Stimulated activated naive CD4-positive, alpha-beta T cell (primary cell): ENCODE measurements around the gene OCEL1.
"Not testable (repeated sequence)": the region's sequence is repeated elsewhere in the genome, so short reads cannot be mapped to it uniquely, and the experiment has no call there.

Source experiments
- DNase-seq, 6 experiments: peaks; one replicate each; lab custom pipeline; 2025; lab: John Stamatoyannopoulos, UW

Gene OCEL1

DNA sequence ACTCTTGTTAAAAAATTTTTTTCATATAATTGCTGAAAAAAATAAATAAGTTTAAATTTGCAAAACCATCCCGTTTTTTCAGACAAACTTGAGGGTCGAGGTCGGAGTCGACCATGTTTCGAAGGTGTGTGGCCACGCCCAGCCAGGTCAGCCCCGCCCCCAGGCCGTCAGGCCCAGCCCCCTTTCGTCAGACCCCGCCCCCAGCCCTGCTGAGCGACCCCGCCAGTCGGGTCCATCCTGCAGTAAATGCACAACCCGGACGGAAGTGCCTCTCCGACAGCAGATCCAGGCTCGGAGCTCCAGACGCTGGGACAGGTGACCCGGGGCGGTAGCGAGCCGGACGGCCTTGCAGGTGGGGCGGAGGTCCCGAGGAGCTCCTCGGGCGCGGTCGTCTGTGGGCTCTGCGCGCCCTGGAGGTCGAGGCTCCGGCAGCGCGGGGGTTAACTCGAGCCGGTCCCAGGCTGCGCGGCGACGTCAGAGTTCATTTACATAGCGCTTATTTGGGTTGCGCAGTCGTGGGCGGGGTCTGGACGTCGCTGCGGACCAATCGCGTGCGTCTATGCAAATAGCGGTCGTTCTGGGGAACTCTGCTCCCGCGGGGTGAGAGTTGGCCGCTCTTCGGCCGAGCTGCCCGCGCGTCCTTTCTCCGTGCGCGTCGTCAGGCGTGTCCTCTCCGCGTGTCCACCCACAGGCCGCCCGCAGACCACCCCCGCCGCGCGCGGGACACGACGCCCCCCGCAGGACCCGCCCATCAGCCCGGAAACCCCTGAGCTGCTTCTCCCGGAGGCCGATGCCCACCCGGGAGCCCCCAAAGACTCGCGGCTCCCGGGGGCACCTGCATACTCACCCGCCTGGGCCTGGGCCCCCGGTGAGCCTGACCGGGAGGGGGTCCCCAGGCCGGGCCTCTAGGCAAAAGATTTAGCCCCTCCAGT is at the start of gene OCEL1:
TSS of gene OCEL1 (plus strand) at position 225 of the 932 bp plus-strand sequence. CDS start at position 247, 22 bp downstream.
- peak; percentile 94 to 100 (median 98) for DNase-seq

- DNase-seq, result no peak
Measured at GRCh38 chr19:17178291-17178690, 47.7 kb upstream of the OCEL1 start.

- DNase-seq, result no peak
Measured at GRCh38 chr19:17180997-17181702, 44.9 kb upstream of the OCEL1 start.

DNA sequence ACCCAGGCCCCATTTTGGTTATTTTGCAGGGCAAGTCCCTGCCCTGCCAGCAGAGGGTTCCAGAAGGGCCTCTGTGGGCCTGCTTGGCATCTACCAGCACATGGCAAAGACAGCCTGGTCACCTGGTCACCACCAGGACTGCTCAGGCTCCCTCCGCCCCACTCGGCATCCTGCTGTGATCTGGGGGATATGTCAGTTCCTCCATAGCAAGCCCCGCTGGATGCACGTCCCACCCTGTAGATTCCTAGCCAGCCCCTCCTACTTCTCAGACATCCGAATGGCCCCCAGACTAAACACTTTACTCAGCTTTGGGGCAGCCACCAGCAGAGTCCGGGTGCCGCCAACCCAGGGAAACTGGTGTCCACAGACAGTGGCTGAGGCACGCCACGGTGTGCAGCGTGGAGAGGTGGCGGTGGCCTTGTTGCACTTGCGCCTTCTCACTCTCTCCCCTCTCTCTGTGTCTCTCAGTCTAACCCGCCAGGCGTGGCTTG is 42.7 kb upstream of the OCEL1 start:
- DNase-seq, result peak in 3 of 6 experiments; percentile 9 to 44 (median 22)

- peak in 5 of 6 experiments; percentile 3 to 61 (median 44) for DNase-seq
Measured at GRCh38 chr19:17183858-17184321, 42.1 kb upstream of the OCEL1 start.

- peak in 5 of 6 experiments; percentile 6 to 54 (median 37) for DNase-seq
Measured at GRCh38 chr19:17184371-17184841, 41.6 kb upstream of the OCEL1 start.

GRCh38 chr19:17185590-17185989 is 40.4 kb upstream of the OCEL1 start:
- no peak for DNase-seq

DNA sequence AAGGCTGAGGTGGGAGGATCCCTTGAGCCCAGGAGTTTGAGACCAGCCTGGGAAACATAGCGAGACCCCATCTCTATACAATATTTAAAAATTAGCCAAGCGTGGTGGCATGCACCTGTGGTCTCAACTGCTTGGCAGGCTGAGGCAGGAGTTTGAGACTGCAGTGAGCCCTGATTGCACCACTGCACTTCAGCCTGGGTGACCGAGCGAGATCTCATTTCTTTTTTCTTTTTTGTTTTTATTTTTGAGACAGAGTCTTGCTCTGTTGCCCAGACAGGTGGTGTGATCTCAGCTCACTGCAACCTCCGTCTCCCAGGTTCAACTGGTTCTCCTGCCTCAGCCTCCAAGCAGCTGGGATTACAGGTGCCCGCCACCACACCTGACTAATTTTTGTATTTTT is 34.3 kb upstream of the OCEL1 start:
- DNase-seq, result not testable (repeated sequence)

- DNase-seq, result no peak
Measured at GRCh38 chr19:17192751-17193150, 33.3 kb upstream of the OCEL1 start.

GRCh38 chr19:17194608-17195007 is 31.4 kb upstream of the OCEL1 start:
- DNase-seq, result no peak

DNA sequence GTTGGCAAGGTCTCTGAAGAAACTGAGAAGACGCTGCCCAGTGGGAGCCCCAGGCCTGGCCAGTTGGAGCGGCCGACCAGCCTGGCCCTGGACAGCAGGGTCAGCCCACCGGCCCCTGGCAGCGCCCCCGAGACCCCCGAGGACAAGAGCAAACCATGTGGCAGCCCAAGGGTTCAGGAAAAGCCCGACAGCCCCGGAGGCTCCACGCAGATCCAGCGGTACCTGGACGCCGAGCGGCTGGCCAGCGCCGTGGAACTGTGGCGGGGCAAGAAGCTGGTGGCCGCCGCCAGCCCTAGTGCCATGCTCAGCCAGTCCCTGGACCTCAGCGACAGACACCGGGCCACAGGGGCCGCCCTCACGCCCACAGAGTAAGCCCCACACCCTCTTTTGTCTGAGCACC is 30.9 kb upstream of the OCEL1 start:
- no peak for DNase-seq

GRCh38 chr19:17196610-17197009 is 29.4 kb upstream of the OCEL1 start:
- no peak for DNase-seq

- no peak for DNase-seq
Measured at GRCh38 chr19:17197666-17198065, 28.4 kb upstream of the OCEL1 start.

DNA sequence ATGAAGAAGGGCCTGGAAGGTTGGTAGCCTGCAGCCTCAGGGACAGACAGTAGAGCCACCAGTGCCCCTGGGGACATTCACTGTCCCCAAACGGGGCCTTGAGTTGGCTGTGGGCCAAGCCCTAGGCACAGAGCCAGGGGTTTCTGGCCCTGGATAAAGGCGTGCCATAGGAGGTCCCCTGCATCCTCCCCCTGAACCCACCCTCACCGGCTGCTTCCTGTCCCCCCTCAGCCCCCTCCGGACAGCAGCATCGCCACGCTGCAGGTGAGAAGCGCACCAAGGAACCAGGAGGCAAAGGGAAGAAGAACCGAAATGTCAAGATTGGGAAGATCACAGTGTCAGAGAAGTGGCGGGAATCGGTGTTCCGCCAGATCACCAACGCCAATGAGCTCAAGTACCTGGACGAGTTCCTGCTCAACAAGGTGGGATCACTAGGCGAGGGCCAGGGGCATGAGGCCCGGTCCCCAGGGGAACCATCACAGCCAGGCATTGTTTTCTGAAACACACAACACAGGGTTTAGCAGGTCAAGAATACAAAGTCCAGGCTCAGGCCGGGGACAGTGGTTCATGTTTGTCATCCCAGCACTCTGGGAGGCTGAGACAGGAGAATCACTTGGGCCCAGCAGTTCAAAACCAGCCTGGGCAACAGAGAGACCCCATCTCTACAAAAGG is 25.5 kb upstream of the OCEL1 start:
- DNase-seq, result no peak

DNA sequence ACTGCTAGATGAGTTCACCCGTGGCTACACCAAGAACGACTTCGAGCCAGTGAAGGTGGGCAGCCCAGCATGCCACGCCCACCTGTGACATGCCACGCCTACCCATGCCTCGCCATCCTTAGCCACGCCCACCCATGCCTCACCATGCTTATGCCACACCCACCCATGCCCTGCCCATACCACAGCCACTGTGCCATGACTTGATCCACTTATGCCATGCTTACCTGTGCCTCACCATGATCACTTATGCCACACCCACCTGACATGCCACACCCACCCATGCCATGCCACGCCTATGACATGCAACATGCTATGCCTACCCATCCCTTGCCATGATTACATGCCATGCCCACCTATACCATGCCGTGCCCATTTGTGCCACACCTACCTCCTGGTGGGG is 23.8 kb upstream of the OCEL1 start:
- no peak for DNase-seq

DNA sequence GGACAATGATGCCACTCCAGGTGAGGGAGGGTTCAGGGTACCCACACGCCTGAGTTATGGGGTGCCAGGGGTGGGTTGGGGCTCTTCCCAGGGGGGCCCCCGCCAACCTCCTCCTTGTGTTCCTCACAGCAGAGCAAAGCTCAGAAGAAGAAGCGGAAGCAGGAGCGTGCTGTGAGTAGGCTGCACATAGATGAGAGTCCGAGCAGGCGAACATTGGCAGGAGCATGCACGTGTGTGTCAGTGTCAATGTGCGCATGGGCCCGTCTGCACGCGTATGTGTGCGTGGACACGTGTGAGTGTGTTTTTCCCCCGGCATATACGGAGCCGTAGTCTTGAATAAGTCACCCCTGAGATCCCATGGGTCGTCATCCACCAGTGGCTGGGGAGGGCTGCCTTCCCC is 23.3 kb upstream of the OCEL1 start:
- no peak for DNase-seq

- DNase-seq, result peak; percentile 19 to 66 (median 59)
Measured at GRCh38 chr19:17205237-17206140, 20.5 kb upstream of the OCEL1 start.

GRCh38 chr19:17206736-17207581 is 19.1 kb upstream of the OCEL1 start:
- DNase-seq, result no peak

DNA sequence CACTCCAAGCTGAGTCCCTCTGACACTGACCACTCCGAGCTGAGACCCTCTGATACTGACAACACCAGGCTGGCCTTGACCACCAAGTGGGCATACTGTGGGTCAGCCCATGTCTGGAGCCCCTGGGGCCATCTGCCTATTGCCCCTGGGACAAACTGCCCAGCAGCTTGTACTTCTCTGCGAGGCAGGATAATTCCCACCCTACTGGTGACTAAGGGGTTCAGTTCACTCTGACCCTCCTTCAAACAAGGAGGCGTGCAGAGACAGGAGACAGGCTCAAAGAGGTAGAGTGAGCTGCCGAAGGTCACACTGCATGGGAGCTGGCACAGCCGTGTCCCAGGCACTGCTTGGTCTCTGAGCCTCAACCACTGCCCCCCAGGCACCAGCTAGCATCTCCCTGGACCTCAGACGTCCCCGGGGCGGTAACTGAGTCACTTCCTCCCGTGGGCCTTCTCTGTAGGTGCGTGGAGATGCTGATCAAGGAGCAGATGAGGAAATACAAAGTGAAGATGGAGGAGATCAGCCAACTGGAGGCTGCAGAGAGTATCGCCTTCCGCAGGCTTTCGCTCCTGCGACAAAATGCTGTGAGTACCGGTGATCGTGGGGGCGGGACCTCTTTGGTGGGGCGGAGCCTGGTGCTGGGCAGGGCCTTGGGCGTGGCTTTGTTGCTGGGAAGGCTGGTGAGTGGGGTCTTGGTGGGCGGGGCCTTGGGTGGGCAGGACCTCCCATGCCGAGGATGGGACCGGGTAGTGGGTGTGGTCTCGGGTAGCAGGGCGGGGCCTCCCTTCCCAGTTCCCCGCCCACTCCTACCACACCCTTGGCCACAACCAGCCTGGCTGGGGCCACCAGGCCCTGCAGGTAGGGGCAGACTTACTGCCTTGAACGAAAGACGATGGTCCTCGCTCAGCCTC is 16.6 kb upstream of the OCEL1 start:
- peak in 3 of 6 experiments; percentile 13 to 34 (median 32) for DNase-seq
